Activated CD4-positive, alpha-beta T cell treated with anti-CD3 and anti-CD28 coated beads, Interleukin-2, amount 10 ng/mL, durations not matched to agents 7 days and 5 days (primary cell): ENCODE results near the gene TCHHL1. TPM values are rescaled to one million over a fixed set of nuclear protein-coding genes. Genes with fewer than 3 reads are reported as not detected.

Experiments used
- CTCF ChIA-PET: fragments of 350-600 bp; sonication (Branson Sonifier 250); formaldehyde crosslinking; loops from one replicate; lab custom pipeline; 2021; ENCODE audit warnings: antibody characterized with exemption; lab: Charles Lee
- POLR2A ChIA-PET: fragments of 350-600 bp; sonication (Branson Sonifier 250); formaldehyde crosslinking; loops from one replicate; lab custom pipeline; 2021; ENCODE audit warnings: antibody characterized with exemption; lab: Charles Lee
- DNase-seq: peaks from one replicate; pipeline ENCODE4 v3.0.0-alpha.2; 2020
- H3K27ac Mint-ChIP-seq: one replicate; pipeline ENCODE4 v1.8.0; 2021; ENCODE audit warnings: mild to moderate bottlenecking, moderate library complexity, mixed read lengths
- H3K27me3 Mint-ChIP-seq: one replicate; pipeline ENCODE4 v1.8.0; 2021; ENCODE audit warnings: mixed read lengths
- H3K36me3 Mint-ChIP-seq: one replicate; pipeline ENCODE4 v1.8.0; 2021; ENCODE audit warnings: low read depth, mixed read lengths
- H3K4me1 Mint-ChIP-seq: one replicate; pipeline ENCODE4 v1.8.0; 2021; ENCODE audit warnings: mixed read lengths
- H3K4me3 Mint-ChIP-seq: one replicate; pipeline ENCODE4 v1.8.0; 2021; ENCODE audit warnings: mild to moderate bottlenecking, moderate library complexity, mixed read lengths
- H3K9me3 Mint-ChIP-seq: one replicate; pipeline ENCODE4 v1.8.0; 2021; ENCODE audit warnings: mixed read lengths
- total RNA-seq, 2 experiments: library from RNA; stranded (reverse); gene quantifications; one replicate each; pipeline ENCODE4 v1.2.3, GENCODE V29; 2021

Gene TCHHL1
- total RNA-seq, 2 experiments from 2014 or later = not detected

- H3K9me3 Mint-ChIP-seq = no peaks in the 10 kb centered on the region
- CTCF ChIA-PET = no interaction called here
- peaks cover 24% of the 10 kb centered on the region for H3K27me3 Mint-ChIP-seq
- H3K27ac Mint-ChIP-seq = no peak overlapping the region
- POLR2A ChIA-PET = no interaction called here
- no peak for DNase-seq
- no peaks in the 10 kb centered on the region for H3K4me1 Mint-ChIP-seq
- no peak overlapping the region for H3K4me3 Mint-ChIP-seq
- no peaks in the 10 kb centered on the region for H3K36me3 Mint-ChIP-seq
Measured at GRCh38 chr1:152078831-152079441, 9.9 kb downstream of the TCHHL1 start.

- H3K4me1 Mint-ChIP-seq = no peaks in the 10 kb centered on the region
- H3K27me3 Mint-ChIP-seq = peaks cover 36% of the 10 kb centered on the region
- H3K36me3 Mint-ChIP-seq = no peaks in the 10 kb centered on the region
- CTCF ChIA-PET = no interaction called here
- H3K27ac Mint-ChIP-seq = no peak overlapping the region
- POLR2A ChIA-PET = no interaction called here
- no peak overlapping the region for H3K4me3 Mint-ChIP-seq
- DNase-seq = no peak
- no peaks in the 10 kb centered on the region for H3K9me3 Mint-ChIP-seq
Measured at GRCh38 chr1:152072311-152072710, 16.6 kb downstream of the TCHHL1 start.

- POLR2A ChIA-PET = no interaction called here
- peaks cover 38% of the 10 kb centered on the region for H3K27me3 Mint-ChIP-seq
- H3K27ac Mint-ChIP-seq = no peak overlapping the region
- no peak overlapping the region for H3K4me3 Mint-ChIP-seq
- H3K4me1 Mint-ChIP-seq = no peaks in the 10 kb centered on the region
- no peak for DNase-seq
- no peaks in the 10 kb centered on the region for H3K9me3 Mint-ChIP-seq
- CTCF ChIA-PET = interaction anchor here (0.6 to 2.1 kb wide), 2 partner anchors 18 to 340 kb away, joined by 4 to 5 read pairs; no protein-coding TSS in a partner anchor
- no peaks in the 10 kb centered on the region for H3K36me3 Mint-ChIP-seq
Measured at GRCh38 chr1:152071123-152071522, 17.7 kb downstream of the TCHHL1 start.

- ChIA-PET CTCF (interaction anchor here (1.0 kb wide), 1 partner anchor 19 kb away, joined by 3 read pairs; no protein-coding TSS in a partner anchor), POLR2A (no interaction called here)
- H3K4me1 Mint-ChIP-seq = no peaks in the 10 kb centered on the region
Measured at GRCh38 chr1:152067929-152068328, 20.9 kb downstream of the TCHHL1 start.

GRCh38 chr1:152067150-152067549 lies 21.7 kb downstream of the TCHHL1 start:
- DNase-seq = no peak
- Mint-ChIP-seq H3K4me3 (no peak overlapping the region), H3K36me3 (no peaks in the 10 kb centered on the region), H3K27ac (no peak overlapping the region), H3K4me1 (no peaks in the 10 kb centered on the region), H3K27me3 (peaks cover 36% of the 10 kb centered on the region), H3K9me3 (no peaks in the 10 kb centered on the region)
- CTCF ChIA-PET = no interaction called here
- POLR2A ChIA-PET = no interaction called here

More at GRCh38 chr1:152067929-152068328, 20.9 kb downstream of the TCHHL1 start:
- Mint-ChIP-seq H3K27me3 (peaks cover 37% of the 10 kb centered on the region), H3K27ac (no peak overlapping the region), H3K9me3 (no peaks in the 10 kb centered on the region), H3K36me3 (no peaks in the 10 kb centered on the region), H3K4me3 (no peak overlapping the region)
- no peak for DNase-seq

GRCh38 chr1:152061952-152062351 lies 26.9 kb downstream of the TCHHL1 start:
- Mint-ChIP-seq H3K4me1 (no peaks in the 10 kb centered on the region), H3K4me3 (no peak overlapping the region), H3K36me3 (no peaks in the 10 kb centered on the region), H3K9me3 (no peaks in the 10 kb centered on the region), H3K27me3 (peaks cover 28% of the 10 kb centered on the region), H3K27ac (no peak overlapping the region)
- DNase-seq = no peak
- ChIA-PET POLR2A (no interaction called here), CTCF (no interaction called here)

- Mint-ChIP-seq H3K27ac (no peak overlapping the region), H3K27me3 (peaks cover 40% of the 10 kb centered on the region), H3K9me3 (no peaks in the 10 kb centered on the region), H3K4me1 (peaks cover 28% of the 10 kb centered on the region), H3K36me3 (no peaks in the 10 kb centered on the region), H3K4me3 (no peak overlapping the region)
- ChIA-PET POLR2A (no interaction called here), CTCF (interaction anchor here (0.9 to 2.2 kb wide), 10 partner anchors 17 to 405 kb away, joined by 3 to 9 read pairs (median 4); no protein-coding TSS in a partner anchor)
- no peak for DNase-seq
Measured at GRCh38 chr1:152053375-152053774, 35.5 kb downstream of the TCHHL1 start.

GRCh38 chr1:152052606-152053005 lies 36.3 kb downstream of the TCHHL1 start:
- no peaks in the 10 kb centered on the region for H3K36me3 Mint-ChIP-seq
- ChIA-PET CTCF (interaction anchor here (0.8 to 2.2 kb wide), 11 partner anchors 18 to 406 kb away, joined by 3 to 9 read pairs (median 4); no protein-coding TSS in a partner anchor), POLR2A (no interaction called here)
- peaks cover 34% of the 10 kb centered on the region for H3K27me3 Mint-ChIP-seq
- no peaks in the 10 kb centered on the region for H3K9me3 Mint-ChIP-seq
- peak; percentile 90 for DNase-seq
- H3K27ac Mint-ChIP-seq = no peak overlapping the region
- H3K4me1 Mint-ChIP-seq = peaks cover 35% of the 10 kb centered on the region
- no peak overlapping the region for H3K4me3 Mint-ChIP-seq

GRCh38 chr1:152050886-152051675 lies 37.8 kb downstream of the TCHHL1 start:
- no peak overlapping the region for H3K27ac Mint-ChIP-seq
- H3K36me3 Mint-ChIP-seq = no peaks in the 10 kb centered on the region
- POLR2A ChIA-PET = interaction anchor here (1.1 kb wide), 1 partner anchor 131 kb away, joined by 3 read pairs; no protein-coding TSS in a partner anchor
- peaks cover 44% of the 10 kb centered on the region for H3K4me1 Mint-ChIP-seq
- no peak overlapping the region for H3K4me3 Mint-ChIP-seq
- no peaks in the 10 kb centered on the region for H3K9me3 Mint-ChIP-seq
- peaks cover 28% of the 10 kb centered on the region for H3K27me3 Mint-ChIP-seq
- no peak for DNase-seq
- CTCF ChIA-PET = interaction anchor here (0.8 to 7.1 kb wide), 5 partner anchors 15 to 408 kb away, joined by 3 to 68 read pairs (median 3); partner anchors contain the start of gene S100A11

GRCh38 chr1:152049291-152050083 lies 39.4 kb downstream of the TCHHL1 start:
- Mint-ChIP-seq H3K27me3 (peaks cover 19% of the 10 kb centered on the region), H3K4me3 (no peak overlapping the region), H3K9me3 (no peaks in the 10 kb centered on the region), H3K27ac (no peak overlapping the region), H3K36me3 (peaks cover 3% of the 10 kb centered on the region), H3K4me1 (peaks cover 53% of the 10 kb centered on the region)
- DNase-seq = no peak
- POLR2A ChIA-PET = interaction anchor here (1.1 kb wide), 1 partner anchor 133 kb away, joined by 3 read pairs; no protein-coding TSS in a partner anchor
- CTCF ChIA-PET = interaction anchor here (0.6 to 7.1 kb wide), 6 partner anchors 13 to 399 kb away, joined by 3 to 68 read pairs (median 4); partner anchors contain the start of gene S100A11

- ChIA-PET POLR2A (no interaction called here), CTCF (interaction anchor here (0.9 to 7.1 kb wide), 10 partner anchors 9 to 410 kb away, joined by 3 to 68 read pairs (median 4); partner anchors contain the start of gene S100A11)
- DNase-seq = no peak
- Mint-ChIP-seq H3K9me3 (no peaks in the 10 kb centered on the region), H3K4me3 (peak overlapping the region; percentile 62), H3K4me1 (peaks cover 57% of the 10 kb centered on the region), H3K27me3 (peaks cover 9% of the 10 kb centered on the region), H3K27ac (peak overlapping the region; percentile 99), H3K36me3 (peaks cover 3% of the 10 kb centered on the region)
Measured at GRCh38 chr1:152048416-152049009, 40.4 kb downstream of the TCHHL1 start.
